HUES48 (cell line): ENCODE measurements around the gene HOXB5.

ENCODE experiments used
- H3K27ac ChIP-seq: one replicate; pipeline ENCODE4 v1.7.0; 2013; ENCODE audit warnings: low read depth, low read length, inconsistent platforms
- H3K27me3 ChIP-seq: 2 replicates; pipeline ENCODE4 v1.6.1; 2013; ENCODE audit warnings: mild to moderate bottlenecking, low read length; ENCODE audit not compliant: control insufficient read depth, insufficient read depth
- H3K36me3 ChIP-seq: 2 replicates; pipeline ENCODE4 v1.6.1; 2013; ENCODE audit warnings: low read length; ENCODE audit not compliant: control insufficient read depth, insufficient read depth
- H3K4me1 ChIP-seq: 2 replicates; pipeline ENCODE4 v1.6.1; 2013; ENCODE audit warnings: mild to moderate bottlenecking, low read length; ENCODE audit not compliant: control insufficient read depth, insufficient read depth
- H3K4me3 ChIP-seq: 2 replicates; pipeline ENCODE4 v1.5.1; 2013; ENCODE audit warnings: mild to moderate bottlenecking, low read depth, low read length
- H3K9ac ChIP-seq: 2 replicates; pipeline ENCODE4 v1.6.1; 2013; ENCODE audit warnings: mild to moderate bottlenecking, low read depth, low read length, moderate library complexity
- H3K9me3 ChIP-seq: 2 replicates; pipeline ENCODE4 v1.6.1; 2013; ENCODE audit warnings: low read length; ENCODE audit not compliant: control insufficient read depth, insufficient read depth

HOXB5 gene

DNA sequence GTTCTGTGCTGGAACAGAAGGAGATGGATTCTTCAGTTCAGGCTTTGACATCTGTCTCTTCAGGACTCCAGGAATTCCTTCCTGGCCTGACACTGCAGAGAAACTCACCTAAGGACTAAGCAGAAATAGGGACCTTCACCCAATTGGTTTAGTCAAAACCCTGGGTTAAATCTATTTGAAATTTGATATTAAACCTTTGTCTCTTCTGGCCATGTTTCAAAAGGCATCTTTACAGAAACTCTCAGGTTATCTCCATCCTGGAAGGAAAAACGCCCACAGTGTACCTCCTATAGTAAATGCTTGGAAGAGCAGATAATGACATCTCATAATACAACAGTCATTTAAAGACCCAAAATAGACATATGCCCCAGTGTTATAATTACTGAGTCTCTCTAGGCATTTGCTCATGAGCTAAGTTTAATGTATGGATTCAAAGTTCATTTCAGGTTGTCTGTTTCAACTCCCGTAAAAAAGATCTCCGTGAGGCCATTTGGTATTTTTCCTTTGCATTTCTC lies 9.8 kb downstream of the HOXB5 start:
- Histone ChIP-seq H3K36me3 (no peaks in the 10 kb centered on the region), H3K4me3 (no peak overlapping the region), H3K27ac (no peak overlapping the region), H3K4me1 (no peaks in the 10 kb centered on the region), H3K9ac (no peak overlapping the region), H3K27me3 (peaks cover 100% of the 10 kb centered on the region), H3K9me3 (no peaks in the 10 kb centered on the region)

DNA sequence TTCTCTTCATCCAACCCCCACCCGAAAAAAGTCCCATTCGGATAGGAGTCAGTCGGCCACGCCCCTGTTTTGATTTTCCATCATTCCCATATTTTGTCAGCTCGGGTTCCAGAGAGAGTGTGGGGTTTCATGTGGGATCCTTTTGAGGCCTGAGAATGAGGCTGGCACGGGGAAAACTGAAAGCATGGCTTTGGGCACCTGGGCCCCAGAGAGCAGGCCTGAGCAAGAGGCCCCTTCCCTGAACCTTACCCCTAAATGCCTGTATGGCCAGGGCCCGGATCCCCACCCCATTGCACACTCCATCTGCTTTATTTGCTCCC lies 10.9 kb downstream of the HOXB5 start:
- H3K9me3 ChIP-seq, result no peaks in the 10 kb centered on the region
- H3K4me1 ChIP-seq, result no peaks in the 10 kb centered on the region
- H3K27me3 ChIP-seq, result peaks cover 100% of the 10 kb centered on the region
- no peak overlapping the region for H3K9ac ChIP-seq
- no peaks in the 10 kb centered on the region for H3K36me3 ChIP-seq
- H3K27ac ChIP-seq, result no peak overlapping the region
- H3K4me3 ChIP-seq, result no peak overlapping the region

DNA sequence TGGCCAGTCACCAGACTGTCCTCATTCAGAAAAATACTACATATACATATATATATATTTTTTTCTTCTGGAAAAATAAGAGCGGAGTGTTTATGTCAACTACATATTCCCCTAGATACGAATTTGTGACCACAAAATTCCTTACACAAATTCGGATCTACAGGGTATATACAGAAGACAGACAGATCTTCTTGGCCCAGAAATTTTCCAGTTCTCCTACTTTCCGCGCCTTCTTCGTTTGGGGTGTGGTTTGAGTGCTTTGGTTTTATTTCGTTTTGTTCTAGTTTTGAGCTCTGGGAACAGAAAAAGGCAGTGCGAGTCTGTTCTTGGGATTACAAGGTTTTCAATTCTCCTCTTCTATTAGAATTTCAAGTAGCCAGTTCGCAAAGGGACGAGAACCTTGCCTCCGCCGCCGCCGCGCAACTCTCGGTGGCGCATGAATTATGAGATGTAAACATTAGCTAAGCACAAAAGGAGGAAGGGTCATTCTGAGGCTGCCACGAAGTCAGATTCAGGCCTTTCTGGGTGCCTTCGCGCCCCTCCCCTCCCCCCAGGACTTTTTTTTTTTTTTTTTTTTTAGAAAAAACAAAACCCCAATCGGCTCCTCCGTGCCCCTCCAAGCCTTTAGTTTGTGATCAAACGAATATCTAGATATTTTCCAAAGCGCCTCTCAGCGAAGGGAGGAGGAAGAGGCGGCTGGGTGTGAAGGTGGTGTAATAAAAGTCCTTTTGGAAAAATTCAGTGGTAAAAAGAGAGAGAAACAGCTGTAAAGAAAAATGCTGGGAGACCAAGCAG lies 13.6 kb downstream of the HOXB5 start:
- H3K36me3 ChIP-seq, result no peaks in the 10 kb centered on the region
- no peak overlapping the region for H3K4me3 ChIP-seq
- H3K9me3 ChIP-seq, result no peaks in the 10 kb centered on the region
- H3K27ac ChIP-seq, result no peak overlapping the region
- H3K9ac ChIP-seq, result no peak overlapping the region
- H3K27me3 ChIP-seq, result peaks cover 100% of the 10 kb centered on the region
- H3K4me1 ChIP-seq, result no peaks in the 10 kb centered on the region

DNA sequence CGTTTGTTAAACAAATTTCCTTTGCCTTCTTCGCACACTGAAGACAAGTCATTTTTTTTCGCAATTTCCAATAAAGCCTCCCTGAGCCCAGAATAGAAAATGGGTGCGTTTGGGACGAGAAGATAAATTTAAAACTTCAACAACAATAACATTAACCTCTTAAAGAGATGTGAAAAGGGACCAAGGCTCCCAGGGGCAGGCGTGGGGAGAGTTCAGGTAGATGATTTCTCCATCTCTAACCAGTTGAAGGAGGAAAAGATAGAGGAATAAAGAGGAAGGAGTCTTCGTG lies 14.2 kb downstream of the HOXB5 start:
- Histone ChIP-seq H3K27ac (no peak overlapping the region), H3K4me1 (no peaks in the 10 kb centered on the region), H3K4me3 (no peak overlapping the region), H3K9me3 (no peaks in the 10 kb centered on the region), H3K27me3 (peaks cover 100% of the 10 kb centered on the region), H3K36me3 (no peaks in the 10 kb centered on the region), H3K9ac (no peak overlapping the region)

DNA sequence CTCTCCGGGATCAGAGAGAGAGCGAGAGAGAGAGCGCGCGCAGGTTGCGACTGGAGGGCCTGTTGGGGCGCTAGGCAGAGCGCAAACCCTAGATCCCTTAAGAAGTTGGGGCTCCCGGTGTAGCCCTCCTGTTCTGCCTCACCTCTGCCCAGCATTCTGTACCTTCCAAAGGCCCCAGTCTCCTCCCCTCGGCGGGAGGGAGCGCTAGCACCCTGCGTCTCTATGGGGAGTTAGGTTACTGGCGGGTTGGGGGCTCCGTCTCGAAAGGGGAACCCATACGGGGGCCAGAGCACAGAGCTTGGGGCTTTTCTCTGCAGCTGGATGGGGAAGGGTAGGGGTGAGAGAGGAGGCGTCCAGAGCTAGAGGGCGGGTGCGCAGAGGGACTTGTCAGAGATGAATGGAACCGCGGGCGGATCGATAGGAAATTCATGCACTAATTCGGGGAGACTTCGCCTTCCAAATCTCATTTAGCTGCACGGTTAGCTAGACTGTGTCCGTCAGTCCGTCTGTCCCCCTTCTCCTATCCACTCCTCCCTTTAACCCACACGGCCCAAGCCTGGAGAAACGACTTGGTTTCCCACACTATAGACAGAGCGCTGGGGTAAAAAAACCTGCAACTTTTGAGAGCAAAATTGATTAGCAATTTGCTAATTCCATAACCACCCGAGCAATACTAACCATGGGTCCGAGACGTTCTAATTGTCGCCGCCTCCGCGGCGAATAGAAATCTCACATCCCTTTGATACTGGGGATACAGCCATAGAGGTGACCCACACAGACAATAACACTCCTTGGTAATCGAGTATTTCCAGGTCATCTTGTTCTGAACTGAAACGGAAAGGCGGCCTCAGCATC lies 14.7 kb downstream of the HOXB5 start:
- Histone ChIP-seq H3K27ac (no peak overlapping the region), H3K4me3 (peak overlapping the region; percentile 31; the same call in 1 of the 2 replicates), H3K9ac (no peak overlapping the region), H3K36me3 (no peaks in the 10 kb centered on the region), H3K4me1 (peaks cover 6% of the 10 kb centered on the region; the same call in 1 of the 2 replicates), H3K9me3 (no peaks in the 10 kb centered on the region), H3K27me3 (peaks cover 100% of the 10 kb centered on the region)

DNA sequence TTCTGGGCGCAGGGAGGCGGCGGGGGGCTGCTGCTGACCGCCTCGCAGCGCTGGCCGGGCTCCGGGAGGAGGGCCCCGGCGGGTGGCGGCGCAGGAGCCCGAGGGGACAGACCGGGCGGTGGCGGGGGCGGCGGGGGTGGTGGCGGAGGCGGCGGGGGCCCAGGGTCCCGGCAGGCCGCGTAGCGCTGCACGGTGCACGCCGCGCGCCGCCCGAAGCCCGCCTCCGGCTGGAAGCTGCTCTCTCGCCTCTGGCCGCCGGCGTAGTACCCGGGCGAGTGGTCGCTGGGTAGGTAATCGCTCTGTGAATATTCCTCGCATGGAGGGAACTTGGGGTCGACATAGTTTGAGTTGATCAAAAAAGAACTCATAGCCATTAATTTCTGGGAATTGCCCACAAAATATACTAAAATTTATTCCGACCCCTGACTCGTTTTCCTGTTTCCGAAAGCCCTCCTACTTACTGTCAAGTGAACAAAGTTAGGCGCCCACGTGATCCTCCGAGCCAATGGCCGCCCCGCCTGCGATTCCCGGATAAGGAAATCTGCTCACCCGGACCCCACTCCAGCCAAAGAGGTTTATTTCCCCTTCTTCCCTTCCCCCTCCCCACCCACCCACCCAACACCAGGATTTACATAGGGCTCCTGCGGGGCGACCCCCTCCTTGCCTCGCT lies 15.5 kb downstream of the HOXB5 start, which contains the start of gene HOXB4:
TSS of gene HOXB4 (minus strand) at position 405 of the 670 bp plus-strand sequence. CDS start at position 374, 31 bp downstream.
- Histone ChIP-seq H3K9me3 (no peaks in the 10 kb centered on the region), H3K27ac (no peak within 1 kb of the TSS), H3K36me3 (no peaks in the 10 kb centered on the region), H3K9ac (no peak within 1 kb of the TSS), H3K4me1 (peaks cover 6% of the 10 kb centered on the region; the same call in 1 of the 2 replicates), H3K4me3 (peak within 1 kb of the TSS; percentile 49), H3K27me3 (peaks cover 100% of the 10 kb centered on the region)

DNA sequence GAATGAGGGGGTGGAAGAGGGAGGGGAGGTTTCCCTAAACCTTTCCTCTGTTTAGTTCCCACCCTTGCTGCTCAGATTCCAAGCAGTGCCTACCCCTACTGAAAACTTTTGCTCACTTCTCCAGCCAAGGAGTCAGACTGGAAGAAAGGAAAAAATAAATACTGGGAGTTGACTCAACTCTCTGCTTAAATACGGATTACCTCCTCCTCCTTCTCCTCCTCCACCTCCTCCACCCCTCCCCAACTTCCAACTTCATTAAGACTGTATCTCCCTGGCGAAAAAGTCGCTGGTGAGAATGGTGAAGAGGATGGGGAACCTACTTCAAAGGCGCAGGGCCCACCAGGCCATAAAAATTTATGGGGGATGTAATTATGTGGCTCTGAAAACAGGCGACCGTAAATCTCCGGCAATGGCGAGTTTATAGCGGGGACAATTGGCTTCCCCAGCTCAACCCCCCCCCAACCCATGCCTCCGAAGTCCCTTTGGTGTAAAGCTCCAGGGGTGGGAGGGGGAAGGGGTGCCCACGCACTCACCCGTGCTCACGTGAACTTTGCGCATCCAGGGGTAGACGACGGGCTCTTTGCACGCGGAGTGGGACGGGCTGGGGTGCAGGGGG lies 16.1 kb downstream of the HOXB5 start:
- Histone ChIP-seq H3K9me3 (no peaks in the 10 kb centered on the region), H3K9ac (no peak overlapping the region), H3K4me1 (peaks cover 6% of the 10 kb centered on the region; the same call in 1 of the 2 replicates), H3K27ac (no peak overlapping the region), H3K36me3 (no peaks in the 10 kb centered on the region), H3K4me3 (no peak overlapping the region), H3K27me3 (peaks cover 100% of the 10 kb centered on the region)

DNA sequence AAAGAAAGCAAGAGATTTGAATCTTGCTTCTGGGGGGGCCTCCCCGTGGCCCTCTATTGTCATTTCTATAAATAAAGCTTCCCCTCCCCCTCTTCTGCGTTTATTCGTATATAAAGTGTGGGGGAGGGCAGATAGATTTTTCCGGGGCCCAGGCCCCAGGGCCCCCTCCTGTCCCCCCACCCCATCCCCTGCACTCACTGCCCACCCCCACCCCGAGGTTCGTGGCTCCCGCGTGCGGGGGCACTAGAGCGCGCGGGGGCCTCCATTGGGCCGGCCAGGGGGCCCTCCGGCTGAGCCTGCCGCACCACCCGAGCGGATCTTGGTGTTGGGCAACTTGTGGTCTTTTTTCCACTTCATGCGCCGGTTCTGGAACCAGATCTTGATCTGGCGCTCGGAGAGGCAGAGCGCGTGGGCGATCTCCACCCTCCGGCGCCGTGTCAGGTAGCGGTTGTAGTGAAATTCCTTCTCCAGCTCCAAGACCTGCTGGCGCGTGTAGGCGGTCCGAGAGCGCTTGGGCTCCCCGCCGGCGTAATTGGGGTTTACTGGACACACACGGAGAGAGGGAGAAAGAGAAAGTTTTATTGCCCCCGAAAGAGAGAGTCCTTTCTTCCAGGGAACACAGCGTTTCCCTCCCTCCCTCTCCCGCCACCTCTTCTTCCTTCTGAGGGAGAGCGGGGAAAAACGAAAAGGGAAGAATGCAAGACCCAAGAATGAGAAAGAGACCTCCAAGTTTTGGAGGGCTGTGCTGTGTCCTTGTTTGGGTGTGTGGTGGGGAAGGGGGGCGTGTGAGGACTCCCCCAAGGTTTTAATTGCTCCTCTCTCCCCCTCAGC lies 16.9 kb downstream of the HOXB5 start:
- no peaks in the 10 kb centered on the region for H3K36me3 ChIP-seq
- peaks cover 6% of the 10 kb centered on the region; the same call in 1 of the 2 replicates for H3K4me1 ChIP-seq
- peaks cover 100% of the 10 kb centered on the region for H3K27me3 ChIP-seq
- no peak overlapping the region for H3K27ac ChIP-seq
- H3K4me3 ChIP-seq, result no peak overlapping the region
- no peak overlapping the region for H3K9ac ChIP-seq
- no peaks in the 10 kb centered on the region for H3K9me3 ChIP-seq

DNA sequence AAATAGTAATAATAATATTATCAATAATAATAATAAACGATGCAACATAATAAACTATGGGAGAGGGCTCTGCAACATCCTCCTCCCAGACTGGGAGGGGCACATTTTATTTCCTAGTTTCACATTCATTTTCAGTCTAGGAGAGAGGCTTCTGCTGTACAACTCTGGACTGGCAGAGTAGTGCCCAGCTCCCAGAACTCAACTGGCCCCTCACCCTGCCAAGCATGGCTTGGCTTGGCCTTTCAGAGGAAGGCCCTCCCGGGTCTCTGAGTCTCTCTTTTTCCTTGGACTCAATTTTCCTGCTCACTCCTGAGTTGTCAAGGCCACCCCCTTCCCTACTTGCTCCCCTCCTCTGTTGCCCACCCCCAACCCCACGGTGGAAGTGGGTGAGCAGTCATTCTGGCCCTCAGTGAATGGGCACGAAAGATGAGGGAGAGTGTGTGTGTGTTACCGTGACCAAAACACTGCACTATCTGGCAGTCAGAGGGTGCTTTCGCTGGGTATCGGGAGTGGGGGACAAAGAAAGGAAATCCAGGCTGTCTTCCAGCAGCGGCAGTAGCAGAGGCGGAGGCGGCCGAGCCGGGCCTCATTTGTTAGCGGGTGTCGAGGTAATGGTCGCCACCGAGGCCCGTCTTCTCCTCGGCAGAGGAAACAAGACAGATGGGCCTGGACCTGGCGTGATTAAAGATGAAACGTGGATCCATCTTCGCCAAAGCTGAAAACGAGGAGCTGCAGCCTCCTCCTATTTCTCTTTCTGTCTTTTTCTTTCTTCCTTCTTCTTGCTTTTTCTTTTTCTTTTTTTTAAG lies 17.7 kb downstream of the HOXB5 start:
- Histone ChIP-seq H3K4me3 (no peak overlapping the region), H3K36me3 (no peaks in the 10 kb centered on the region), H3K9me3 (no peaks in the 10 kb centered on the region), H3K27ac (no peak overlapping the region), H3K27me3 (peaks cover 100% of the 10 kb centered on the region), H3K9ac (no peak overlapping the region), H3K4me1 (peaks cover 8% of the 10 kb centered on the region; the same call in 1 of the 2 replicates)
